ENCODE measurements around the gene CCT3.

- TF ChIP-seq CTCF (IDR thresholded peaks at IDR 0.05) (peak; percentile 30 to 87), POLR2A (IDR thresholded peaks at IDR 0.05) (no peak)
Measured at GRCh38 chr1:156383023-156383422, 44.9 kb upstream of the CCT3 start.
